ENCODE measurements around the gene FUZ.

Gene FUZ

DNA sequence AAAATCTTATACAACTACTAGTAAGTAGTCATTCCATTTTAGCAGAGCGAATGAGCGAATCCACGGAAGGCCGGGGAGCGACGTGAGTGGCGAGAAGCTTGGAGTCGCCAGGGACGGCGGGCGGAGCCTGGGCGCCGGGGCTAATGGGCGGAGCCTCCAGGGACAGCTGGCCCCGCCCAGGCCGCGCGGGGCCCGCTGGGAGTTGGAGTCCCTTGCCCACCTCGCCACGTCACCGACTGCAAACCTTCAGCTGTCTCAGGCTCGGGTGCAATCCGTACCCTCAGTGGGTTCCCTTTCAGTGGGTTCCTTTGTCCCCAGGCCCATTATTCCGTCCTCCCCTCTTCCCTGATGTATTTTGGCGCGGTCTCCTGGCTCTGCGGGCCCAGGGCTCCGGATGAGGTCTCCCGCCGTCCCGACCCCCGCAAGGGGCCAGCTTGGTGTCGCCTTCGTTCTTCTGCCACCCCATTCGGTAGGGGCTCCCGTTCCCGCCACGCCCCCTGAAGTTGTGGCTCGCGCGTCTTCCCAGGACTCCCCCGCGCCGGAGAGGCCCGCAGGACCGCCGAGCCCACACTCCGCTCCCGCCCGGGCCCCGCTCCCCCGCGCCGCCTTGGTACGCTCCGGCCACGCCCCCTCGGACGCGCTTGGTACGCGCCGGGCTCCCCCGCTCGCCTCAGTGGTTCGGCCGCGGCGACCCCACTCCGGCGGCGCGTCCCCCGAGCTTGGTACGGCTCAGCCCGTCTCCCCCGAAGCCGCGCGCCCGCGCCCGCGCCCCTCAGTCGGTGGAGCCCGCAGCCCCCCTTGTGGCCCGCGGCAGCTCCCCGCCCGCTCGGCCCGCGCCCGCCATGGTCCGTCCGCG, 37.6 kb upstream of the FUZ start, which contains the start of gene PTOV1:
PTOV1 (plus strand) TSS at position 673 of the 856 bp plus-strand sequence.
- Histone ChIP-seq H3K27ac (replicated peaks; ENCODE audit: low read length) (peak within 1 kb of the TSS; percentile 98), H4K91ac (ENCODE audit: low read depth, low read length, poor library complexity) (no peak within 1 kb of the TSS), H3K36me3 (replicated peaks in 1 of 2; ENCODE audit: control insufficient read depth in 2 of 2, insufficient read depth in 2 of 2, low read length in 2 of 2) (peaks cover 28 to 71% of the 10 kb centered on the region in 2 donors), H3K4me1 (ENCODE audit: control insufficient read depth in 2 of 2, insufficient read depth in 1 of 2, low read depth in 1 of 2, low read length in 2 of 2) (peaks cover 11 to 17% of the 10 kb centered on the region in 2 donors), H2AFZ (ENCODE audit: low read length) (peak within 1 kb of the TSS; percentile 96), H3K9ac (ENCODE audit: low read depth, low read length, poor library complexity) (peak within 1 kb of the TSS; percentile 94), H3K4ac (ENCODE audit: low read length) (no peak within 1 kb of the TSS), H4K8ac (ENCODE audit: low read depth, low read length) (no peak within 1 kb of the TSS), H2BK12ac (ENCODE audit: low read length) (no peak within 1 kb of the TSS), H3K4me2 (ENCODE audit: insufficient read depth, low read length, poor library complexity, severe bottlenecking) (peak within 1 kb of the TSS; percentile 82), H3K27me3 (ENCODE audit: control insufficient read depth in 3 of 3, insufficient read depth in 3 of 3, low read depth in 1 of 3, low read length in 3 of 3) (no peaks in the 10 kb centered on the region), H3K18ac (ENCODE audit: low read length) (peak within 1 kb of the TSS; percentile 93), H3K9me3 (replicated peaks in 1 of 2; ENCODE audit: control insufficient read depth in 2 of 2, insufficient read depth in 1 of 2, low read depth in 1 of 2, low read length in 2 of 2) (peaks cover 6 to 13% of the 10 kb centered on the region in 2 donors), H2AK5ac (ENCODE audit: low read depth, low read length) (peak within 1 kb of the TSS; percentile 93), H2BK120ac (ENCODE audit: low read depth, low read length) (no peak within 1 kb of the TSS), H3K4me3 (ENCODE audit: low read length in 2 of 2) (peak within 1 kb of the TSS; percentile 85 to 92), H3K23ac (ENCODE audit: low read depth, low read length, poor library complexity) (peak within 1 kb of the TSS; percentile 94), H2BK15ac (ENCODE audit: low read length) (peak within 1 kb of the TSS; percentile 63), H2BK5ac (ENCODE audit: low read length) (peak within 1 kb of the TSS; percentile 96), H3K79me1 (ENCODE audit: low read depth, low read length) (peaks cover 16% of the 10 kb centered on the region), H3K14ac (ENCODE audit: low read length) (peak within 1 kb of the TSS; percentile 59)
- DNase-seq (ENCODE audit: low spot score), result peak; percentile 92
- no CpG with 5 or more reads among the region's 98 CpGs for WGBS, 2 donors (ENCODE audit: extremely low coverage in 2 of 2, insufficient read length in 2 of 2, insufficient replicate concordance in 1 of 2)

DNA sequence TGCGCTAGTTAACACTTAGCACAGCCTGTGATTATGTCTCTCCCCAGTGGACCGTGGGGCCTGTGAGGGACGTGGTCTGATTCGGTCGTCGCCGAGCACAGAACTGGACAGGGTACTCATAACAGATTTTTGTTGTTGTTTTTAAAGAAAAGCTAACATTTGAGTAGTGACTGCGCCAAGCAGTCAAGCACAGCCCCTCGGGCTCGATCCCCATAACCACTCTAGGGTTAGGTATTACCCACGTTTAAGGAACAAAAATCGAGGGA, 37.1 kb upstream of the FUZ start:
- H3K27me3 ChIP-seq (ENCODE audit: control insufficient read depth in 3 of 3, insufficient read depth in 3 of 3, low read depth in 1 of 3, low read length in 3 of 3), result no peaks in the 10 kb centered on the region
- H3K79me1 ChIP-seq (ENCODE audit: low read depth, low read length), result peaks cover 12% of the 10 kb centered on the region

DNA sequence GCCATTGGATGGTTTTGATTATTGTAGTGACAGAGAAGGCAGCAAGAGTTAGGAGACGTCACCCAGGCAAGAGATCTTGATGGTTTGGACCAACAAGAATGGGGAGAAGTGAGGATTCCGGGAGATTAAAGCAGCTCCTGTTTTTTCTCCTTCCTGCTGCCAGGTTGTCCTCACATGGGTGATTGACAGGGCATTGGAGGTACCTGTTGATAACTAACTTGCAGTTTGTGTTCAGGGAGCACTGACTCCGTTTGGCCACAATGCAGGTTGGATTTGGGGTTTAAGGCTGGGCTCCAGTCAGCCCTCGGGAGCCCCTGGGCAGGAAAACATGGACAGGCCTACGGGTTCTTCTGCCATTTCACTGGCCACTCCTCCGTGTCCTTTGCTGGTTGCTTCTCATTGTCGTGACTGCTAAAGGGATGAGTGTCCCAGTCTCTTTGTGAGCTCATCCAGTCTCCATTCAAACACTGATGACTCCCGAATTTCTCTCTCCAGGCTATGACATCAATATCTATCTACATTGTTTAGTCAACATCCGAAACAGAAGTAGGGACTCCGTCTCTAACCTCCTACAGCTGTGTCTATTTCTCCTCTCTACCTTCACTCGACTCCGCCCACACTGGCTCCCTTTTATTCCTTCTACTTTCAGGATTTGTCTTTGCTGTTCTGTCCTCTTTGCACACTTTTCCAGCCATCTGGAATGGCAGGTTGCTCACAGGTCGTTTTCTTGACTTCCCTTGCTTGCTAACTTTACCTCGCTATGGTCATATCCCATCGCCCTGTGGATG, 36.5 kb upstream of the FUZ start:
- DNase-seq (ENCODE audit: low spot score), result no peak
- no peak overlapping the region for H3K4ac ChIP-seq (ENCODE audit: low read length)
- peak overlapping the region; percentile 58 for H3K4me2 ChIP-seq (ENCODE audit: insufficient read depth, low read length, poor library complexity, severe bottlenecking)
- H3K4me1 ChIP-seq (ENCODE audit: control insufficient read depth in 2 of 2, insufficient read depth in 1 of 2, low read depth in 1 of 2, low read length in 2 of 2), result peaks cover 11 to 17% of the 10 kb centered on the region in 2 donors
- no peak overlapping the region for H3K27ac ChIP-seq (replicated peaks; ENCODE audit: low read length)
- H3K9me3 ChIP-seq (replicated peaks in 1 of 2; ENCODE audit: control insufficient read depth in 2 of 2, insufficient read depth in 1 of 2, low read depth in 1 of 2, low read length in 2 of 2), result peaks cover 6 to 13% of the 10 kb centered on the region in 2 donors
- no peak overlapping the region for H2AK5ac ChIP-seq (ENCODE audit: low read depth, low read length)
- H4K8ac ChIP-seq (ENCODE audit: low read depth, low read length), result no peak overlapping the region
- H3K23ac ChIP-seq (ENCODE audit: low read depth, low read length, poor library complexity), result no peak overlapping the region
- no peak overlapping the region for H4K91ac ChIP-seq (ENCODE audit: low read depth, low read length, poor library complexity)
- no peak overlapping the region for H3K9ac ChIP-seq (ENCODE audit: low read depth, low read length, poor library complexity)
- no peak overlapping the region for H3K18ac ChIP-seq (ENCODE audit: low read length)
- no peak overlapping the region for H2BK120ac ChIP-seq (ENCODE audit: low read depth, low read length)
- H3K27me3 ChIP-seq (ENCODE audit: control insufficient read depth in 3 of 3, insufficient read depth in 3 of 3, low read depth in 1 of 3, low read length in 3 of 3), result no peaks in the 10 kb centered on the region
- peaks cover 19 to 60% of the 10 kb centered on the region in 2 donors for H3K36me3 ChIP-seq (replicated peaks in 1 of 2; ENCODE audit: control insufficient read depth in 2 of 2, insufficient read depth in 2 of 2, low read length in 2 of 2)
- H3K14ac ChIP-seq (ENCODE audit: low read length), result no peak overlapping the region
- H2BK5ac ChIP-seq (ENCODE audit: low read length), result no peak overlapping the region
- H2AFZ ChIP-seq (ENCODE audit: low read length), result no peak overlapping the region
- no peak overlapping the region for H2BK12ac ChIP-seq (ENCODE audit: low read length)
- WGBS, 2 donors (ENCODE audit: extremely low coverage in 2 of 2, insufficient read length in 2 of 2, insufficient replicate concordance in 1 of 2), result no CpG with 5 or more reads among the region's 15 CpGs
- H2BK15ac ChIP-seq (ENCODE audit: low read length), result no peak overlapping the region
- H3K4me3 ChIP-seq (ENCODE audit: low read length in 2 of 2), result peak overlapping the region in 1 of 2 donors; percentile 85
- peaks cover 12% of the 10 kb centered on the region for H3K79me1 ChIP-seq (ENCODE audit: low read depth, low read length)

More for the DNA sequence above, 37.1 kb upstream of the FUZ start:
- DNase-seq (ENCODE audit: low spot score), result no peak
- no peak overlapping the region for H2BK120ac ChIP-seq (ENCODE audit: low read depth, low read length)
- H3K9me3 ChIP-seq (replicated peaks in 1 of 2; ENCODE audit: control insufficient read depth in 2 of 2, insufficient read depth in 1 of 2, low read depth in 1 of 2, low read length in 2 of 2), result peaks cover 6 to 13% of the 10 kb centered on the region in 2 donors
- peaks cover 23 to 66% of the 10 kb centered on the region in 2 donors for H3K36me3 ChIP-seq (replicated peaks in 1 of 2; ENCODE audit: control insufficient read depth in 2 of 2, insufficient read depth in 2 of 2, low read length in 2 of 2)
- WGBS, 2 donors (ENCODE audit: extremely low coverage in 2 of 2, insufficient read length in 2 of 2, insufficient replicate concordance in 1 of 2), result no CpG with 5 or more reads among the region's 12 CpGs
- no peak overlapping the region for H2BK15ac ChIP-seq (ENCODE audit: low read length)
- H3K4me2 ChIP-seq (ENCODE audit: insufficient read depth, low read length, poor library complexity, severe bottlenecking), result peak overlapping the region; percentile 58
- peak overlapping the region; percentile 65 to 85 for H3K4me3 ChIP-seq (ENCODE audit: low read length in 2 of 2)
- H3K4me1 ChIP-seq (ENCODE audit: control insufficient read depth in 2 of 2, insufficient read depth in 1 of 2, low read depth in 1 of 2, low read length in 2 of 2), result peaks cover 11 to 17% of the 10 kb centered on the region in 2 donors
- H2BK12ac ChIP-seq (ENCODE audit: low read length), result no peak overlapping the region
- no peak overlapping the region for H3K14ac ChIP-seq (ENCODE audit: low read length)
- H4K8ac ChIP-seq (ENCODE audit: low read depth, low read length), result no peak overlapping the region
- H2AFZ ChIP-seq (ENCODE audit: low read length), result peak overlapping the region; percentile 96
- H3K4ac ChIP-seq (ENCODE audit: low read length), result no peak overlapping the region
- H2AK5ac ChIP-seq (ENCODE audit: low read depth, low read length), result no peak overlapping the region
- no peak overlapping the region for H3K9ac ChIP-seq (ENCODE audit: low read depth, low read length, poor library complexity)
- H2BK5ac ChIP-seq (ENCODE audit: low read length), result no peak overlapping the region
- no peak overlapping the region for H3K23ac ChIP-seq (ENCODE audit: low read depth, low read length, poor library complexity)
- no peak overlapping the region for H4K91ac ChIP-seq (ENCODE audit: low read depth, low read length, poor library complexity)
- H3K18ac ChIP-seq (ENCODE audit: low read length), result no peak overlapping the region
- peak overlapping the region; percentile 28 for H3K27ac ChIP-seq (replicated peaks; ENCODE audit: low read length)

DNA sequence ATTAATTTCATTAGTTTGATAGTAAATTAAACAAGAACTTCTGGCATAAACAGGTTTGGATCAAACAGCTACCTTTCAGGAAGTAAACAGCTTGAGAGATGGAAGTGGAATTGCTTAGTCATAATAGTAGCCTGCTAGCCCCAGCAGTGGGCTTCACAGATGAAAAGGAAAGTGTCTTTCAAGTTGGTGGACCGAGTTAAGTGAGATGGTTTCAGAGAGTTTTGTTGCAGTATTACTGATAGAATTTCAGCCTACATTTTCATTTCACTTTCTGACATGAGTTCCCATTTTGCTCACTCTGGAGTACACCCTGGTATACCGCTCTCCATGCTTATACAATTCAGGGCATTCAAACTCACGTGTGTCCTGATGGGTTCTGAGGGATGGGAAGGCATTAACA, 35.8 kb upstream of the FUZ start:
- no peak overlapping the region for H3K23ac ChIP-seq (ENCODE audit: low read depth, low read length, poor library complexity)
- no peak overlapping the region for H3K4me2 ChIP-seq (ENCODE audit: insufficient read depth, low read length, poor library complexity, severe bottlenecking)
- peaks cover 17 to 53% of the 10 kb centered on the region in 2 donors for H3K36me3 ChIP-seq (replicated peaks in 1 of 2; ENCODE audit: control insufficient read depth in 2 of 2, insufficient read depth in 2 of 2, low read length in 2 of 2)
- H3K14ac ChIP-seq (ENCODE audit: low read length), result no peak overlapping the region
- no peaks in the 10 kb centered on the region for H3K27me3 ChIP-seq (ENCODE audit: control insufficient read depth in 3 of 3, insufficient read depth in 3 of 3, low read depth in 1 of 3, low read length in 3 of 3)
- H2AK5ac ChIP-seq (ENCODE audit: low read depth, low read length), result no peak overlapping the region
- H2BK15ac ChIP-seq (ENCODE audit: low read length), result no peak overlapping the region
- H3K79me1 ChIP-seq (ENCODE audit: low read depth, low read length), result peaks cover 5% of the 10 kb centered on the region
- H3K4ac ChIP-seq (ENCODE audit: low read length), result no peak overlapping the region
- WGBS, 2 donors (ENCODE audit: extremely low coverage in 2 of 2, insufficient read length in 2 of 2, insufficient replicate concordance in 1 of 2), result no CpG with 5 or more reads among the region's 3 CpGs
- no peak overlapping the region for H3K27ac ChIP-seq (replicated peaks; ENCODE audit: low read length)
- no peak overlapping the region for H2BK5ac ChIP-seq (ENCODE audit: low read length)
- no peak overlapping the region for H3K18ac ChIP-seq (ENCODE audit: low read length)
- no peak overlapping the region for H2BK12ac ChIP-seq (ENCODE audit: low read length)
- no peak overlapping the region for H4K91ac ChIP-seq (ENCODE audit: low read depth, low read length, poor library complexity)
- no peak overlapping the region for H2AFZ ChIP-seq (ENCODE audit: low read length)
- no peak overlapping the region for H4K8ac ChIP-seq (ENCODE audit: low read depth, low read length)
- H3K9ac ChIP-seq (ENCODE audit: low read depth, low read length, poor library complexity), result no peak overlapping the region
- H3K9me3 ChIP-seq (replicated peaks in 1 of 2; ENCODE audit: control insufficient read depth in 2 of 2, insufficient read depth in 1 of 2, low read depth in 1 of 2, low read length in 2 of 2), result peaks cover 6 to 13% of the 10 kb centered on the region in 2 donors
- no peak for DNase-seq (ENCODE audit: low spot score)
- H3K4me3 ChIP-seq (ENCODE audit: low read length in 2 of 2), result no peak overlapping the region
- H3K4me1 ChIP-seq (ENCODE audit: control insufficient read depth in 2 of 2, insufficient read depth in 1 of 2, low read depth in 1 of 2, low read length in 2 of 2), result peaks cover 11 to 17% of the 10 kb centered on the region in 2 donors
- no peak overlapping the region for H2BK120ac ChIP-seq (ENCODE audit: low read depth, low read length)

Measured in neuronal stem cell (in vitro differentiated cells).